ENCODE measurements around the gene TEX22. TPM values are rescaled to one million over a fixed set of nuclear protein-coding genes. Genes with fewer than 3 reads are reported as not detected.

The TEX22 gene
- polyA plus RNA-seq, 1 experiment, result 0.17 TPM

- Histone ChIP-seq H3K27me3 (ENCODE audit: control insufficient read depth, insufficient read depth, low read length) (no peaks in the 10 kb centered on the region), H3K36me3 (ENCODE audit: control insufficient read depth, insufficient read depth, low read length) (no peaks in the 10 kb centered on the region), H3K4me3 (ENCODE audit: low read depth, low read length) (no peak overlapping the region)
- DNase-seq (ENCODE audit: low read depth), result no peak
- ChIA-PET CTCF (interaction anchor here (1.6 kb wide), 1 partner anchor 14 kb away, joined by 3 read pairs; no protein-coding TSS in a partner anchor), POLR2A (no interaction called here)
- TF ChIP-seq CTCF (IDR thresholded peaks at IDR 0.05; ENCODE audit: insufficient read depth, low read depth, low read length), result no peak
These were observed 18.3 kb downstream of the TEX22 start for GRCh38 chr14:105416671-105417070.

GRCh38 chr14:105417690-105418121, 19.4 kb downstream of the TEX22 start:
- Histone ChIP-seq H3K27me3 (ENCODE audit: control insufficient read depth, insufficient read depth, low read length) (no peaks in the 10 kb centered on the region), H3K36me3 (ENCODE audit: control insufficient read depth, insufficient read depth, low read length) (no peaks in the 10 kb centered on the region; the same call in 1 of the 2 replicates), H3K4me3 (ENCODE audit: low read depth, low read length) (no peak overlapping the region)
- CTCF ChIA-PET, result interaction anchor here (1.1 to 1.2 kb wide), 2 partner anchors 72 to 111 kb away, joined by 3 read pairs; no protein-coding TSS in a partner anchor
- no peak for TF ChIP-seq CTCF (IDR thresholded peaks at IDR 0.05; ENCODE audit: insufficient read depth, low read depth, low read length)
- DNase-seq (ENCODE audit: low read depth), result no peak
- POLR2A ChIA-PET, result no interaction called here

GRCh38 chr14:105418269-105419194, 20.2 kb downstream of the TEX22 start:
- Histone ChIP-seq H3K27me3 (ENCODE audit: control insufficient read depth, insufficient read depth, low read length) (no peaks in the 10 kb centered on the region), H3K4me3 (ENCODE audit: low read depth, low read length) (peak overlapping the region; percentile 61), H3K36me3 (ENCODE audit: control insufficient read depth, insufficient read depth, low read length) (no peaks in the 10 kb centered on the region; the same call in 1 of the 2 replicates)
- no peak for DNase-seq (ENCODE audit: low read depth)
- POLR2A ChIA-PET, result no interaction called here
- no peak for TF ChIP-seq CTCF (IDR thresholded peaks at IDR 0.05; ENCODE audit: insufficient read depth, low read depth, low read length)
- CTCF ChIA-PET, result interaction anchor here (1.1 to 1.2 kb wide), 2 partner anchors 71 to 110 kb away, joined by 3 read pairs; no protein-coding TSS in a partner anchor

- Histone ChIP-seq H3K4me3 (ENCODE audit: low read depth, low read length) (peak within 1 kb of the TSS; percentile 79), H3K36me3 (ENCODE audit: control insufficient read depth, insufficient read depth, low read length) (peaks cover 2% of the 10 kb centered on the region; the same call in 1 of the 2 replicates), H3K27me3 (ENCODE audit: control insufficient read depth, insufficient read depth, low read length) (no peaks in the 10 kb centered on the region)
- ChIA-PET CTCF (no interaction called here), POLR2A (no interaction called here)
- TF ChIP-seq CTCF (IDR thresholded peaks at IDR 0.05; ENCODE audit: insufficient read depth, low read depth, low read length), result no peak
- DNase-seq (ENCODE audit: low read depth), result no peak
These were observed 21.1 kb downstream of the TEX22 start, which contains the start of gene MTA1 for GRCh38 chr14:105419195-105420091. Gene MTA1 (plus strand): TSS chr14:105419827. CDS start chr14:105420036, 209 bp downstream.
